ENCODE results near the gene FMR1. TPM values are rescaled to one million over a fixed set of nuclear protein-coding genes. Genes with fewer than 3 reads are reported as not detected.

FMR1 gene
- total RNA-seq, 2 donors from 2014 or later = 30.4 to 38.6 TPM

DNA sequence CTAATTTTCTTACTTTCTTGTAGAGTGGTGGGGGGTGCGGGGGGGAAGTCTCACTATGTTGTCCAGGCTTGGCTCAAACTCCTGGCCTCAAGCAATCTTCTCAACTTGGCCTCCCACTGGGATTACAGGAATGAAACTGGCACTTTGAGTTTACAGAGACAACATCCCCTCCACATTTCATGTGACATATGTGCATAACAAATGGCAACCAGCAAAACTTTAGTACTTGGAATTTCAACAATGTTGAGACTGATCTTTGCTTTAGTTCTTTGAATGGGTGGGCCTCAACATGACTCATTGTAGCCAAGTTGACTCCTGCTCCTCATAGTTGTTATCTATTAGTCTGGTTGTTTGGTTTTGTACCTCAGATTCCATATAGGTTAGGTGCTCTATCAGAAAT is 11.4 kb upstream of the FMR1 start:
- DNase-seq (no peak), ATAC-seq (replicated peaks in 1 of 2) (no peak)
- peaks cover 10% of the 10 kb centered on the region for H3K27me3 Mint-ChIP-seq (ENCODE audit: low read depth)

DNA sequence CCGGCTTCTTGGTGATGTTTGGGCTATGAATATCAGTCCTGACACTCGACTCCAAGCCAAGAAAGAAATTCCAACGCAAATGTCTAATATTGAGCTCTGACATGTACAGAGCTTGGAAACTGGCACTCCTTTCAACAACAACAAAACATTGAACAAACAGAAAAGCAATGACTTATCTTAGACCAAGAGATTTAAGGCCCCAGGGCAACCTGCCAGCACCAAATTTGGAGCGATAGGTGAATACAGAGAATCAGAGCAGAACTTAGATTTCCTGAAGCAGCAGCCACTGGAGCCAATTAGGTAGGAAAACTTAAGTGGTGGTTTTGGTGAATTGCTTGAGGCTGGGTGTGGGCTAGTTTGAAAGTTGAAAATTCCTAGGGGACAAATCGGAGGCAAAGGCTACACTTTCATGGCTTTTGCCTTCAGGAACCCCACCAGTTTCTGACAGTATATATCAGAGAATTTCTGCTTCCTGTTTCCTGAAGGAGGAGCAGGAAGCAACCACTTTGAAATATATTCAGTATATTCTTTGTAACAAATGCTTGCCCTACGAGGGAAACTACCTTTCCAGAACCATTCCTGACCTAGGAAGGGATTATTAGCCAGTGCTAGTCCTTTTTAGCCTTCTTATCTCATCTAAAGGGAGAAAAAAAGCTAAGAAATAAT is 10.1 kb upstream of the FMR1 start:
- DNase-seq (no peak), ATAC-seq (replicated peaks in 1 of 2) (no peak)
- H3K27me3 Mint-ChIP-seq (ENCODE audit: low read depth) = peaks cover 10% of the 10 kb centered on the region
- no peaks in the 10 kb centered on the region for H3K36me3 Mint-ChIP-seq (ENCODE audit: insufficient read depth in 2 of 2)
- H3K4me3 Mint-ChIP-seq = no peak overlapping the region
- no peak overlapping the region for H3K27ac Mint-ChIP-seq
- H3K9me3 Mint-ChIP-seq = no peaks in the 10 kb centered on the region
- no peaks in the 10 kb centered on the region for H3K4me1 Mint-ChIP-seq (ENCODE audit: low read depth)

More for the DNA sequence above, 11.4 kb upstream of the FMR1 start:
- H3K9me3 Mint-ChIP-seq = no peaks in the 10 kb centered on the region
- no peak overlapping the region for H3K27ac Mint-ChIP-seq
- H3K4me1 Mint-ChIP-seq (ENCODE audit: low read depth) = no peaks in the 10 kb centered on the region
- H3K4me3 Mint-ChIP-seq = no peak overlapping the region
- H3K36me3 Mint-ChIP-seq (ENCODE audit: insufficient read depth in 2 of 2) = no peaks in the 10 kb centered on the region

- ATAC-seq (replicated peaks in 1 of 2) = no peak
- Mint-ChIP-seq H3K9me3 (no peaks in the 10 kb centered on the region), H3K27ac (no peak overlapping the region), H3K4me1 (ENCODE audit: low read depth) (no peaks in the 10 kb centered on the region), H3K27me3 (ENCODE audit: low read depth) (peaks cover 10% of the 10 kb centered on the region), H3K4me3 (no peak overlapping the region), H3K36me3 (ENCODE audit: insufficient read depth in 2 of 2) (no peaks in the 10 kb centered on the region)
- DNase-seq = no peak
Observed at GRCh38 chrX:147902270-147902669, 9.4 kb upstream of the FMR1 start.

GRCh38 chrX:147908106-147908505 is 3.6 kb upstream of the FMR1 start:
- Mint-ChIP-seq H3K4me3 (no peak overlapping the region), H3K36me3 (ENCODE audit: insufficient read depth in 2 of 2) (peaks cover 2% of the 10 kb centered on the region in 2 donors), H3K4me1 (ENCODE audit: low read depth) (no peaks in the 10 kb centered on the region), H3K27ac (no peak overlapping the region), H3K27me3 (ENCODE audit: low read depth) (no peaks in the 10 kb centered on the region), H3K9me3 (no peaks in the 10 kb centered on the region)
- ATAC-seq (replicated peaks in 1 of 2) (no peak), DNase-seq (no peak)

- peaks cover 2% of the 10 kb centered on the region in 2 donors for H3K36me3 Mint-ChIP-seq (ENCODE audit: insufficient read depth in 2 of 2)
- ATAC-seq (replicated peaks in 1 of 2) = no peak
- H3K4me3 Mint-ChIP-seq = peak overlapping the region in 1 of 2 donors; percentile 80
- DNase-seq = no peak
- H3K4me1 Mint-ChIP-seq (ENCODE audit: low read depth) = peaks cover 17% of the 10 kb centered on the region
- no peaks in the 10 kb centered on the region for H3K9me3 Mint-ChIP-seq
- no peaks in the 10 kb centered on the region for H3K27me3 Mint-ChIP-seq (ENCODE audit: low read depth)
- no peak overlapping the region for H3K27ac Mint-ChIP-seq
Observed at GRCh38 chrX:147910607-147911006, 1.1 kb upstream of the FMR1 start.

DNA sequence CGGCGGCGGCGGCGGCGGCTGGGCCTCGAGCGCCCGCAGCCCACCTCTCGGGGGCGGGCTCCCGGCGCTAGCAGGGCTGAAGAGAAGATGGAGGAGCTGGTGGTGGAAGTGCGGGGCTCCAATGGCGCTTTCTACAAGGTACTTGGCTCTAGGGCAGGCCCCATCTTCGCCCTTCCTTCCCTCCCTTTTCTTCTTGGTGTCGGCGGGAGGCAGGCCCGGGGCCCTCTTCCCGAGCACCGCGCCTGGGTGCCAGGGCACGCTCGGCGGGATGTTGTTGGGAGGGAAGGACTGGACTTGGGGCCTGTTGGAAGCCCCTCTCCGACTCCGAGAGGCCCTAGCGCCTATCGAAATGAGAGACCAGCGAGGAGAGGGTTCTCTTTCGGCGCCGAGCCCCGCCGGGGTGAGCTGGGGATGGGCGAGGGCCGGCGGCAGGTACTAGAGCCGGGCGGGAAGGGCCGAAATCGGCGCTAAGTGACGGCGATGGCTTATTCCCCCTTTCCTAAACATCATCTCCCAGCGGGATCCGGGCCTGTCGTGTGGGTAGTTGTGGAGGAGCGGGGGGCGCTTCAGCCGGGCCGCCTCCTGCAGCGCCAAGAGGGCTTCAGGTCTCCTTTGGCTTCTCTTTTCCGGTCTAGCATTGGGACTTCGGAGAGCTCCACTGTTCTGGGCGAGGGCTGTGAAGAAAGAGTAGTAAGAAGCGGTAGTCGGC is 528 bp downstream of the FMR1 start:
- H3K9me3 Mint-ChIP-seq = no peaks in the 10 kb centered on the region
- peak; percentile 28 to 33 for DNase-seq
- peak overlapping the region; percentile 97 for H3K27ac Mint-ChIP-seq
- peak overlapping the region; percentile 89 to 94 for H3K4me3 Mint-ChIP-seq
- peaks cover 24% of the 10 kb centered on the region for H3K4me1 Mint-ChIP-seq (ENCODE audit: low read depth)
- peak; percentile 36 to 42 for ATAC-seq (replicated peaks in 1 of 2)
- H3K36me3 Mint-ChIP-seq (ENCODE audit: insufficient read depth in 2 of 2) = peaks cover 2% of the 10 kb centered on the region in 2 donors
- no peaks in the 10 kb centered on the region for H3K27me3 Mint-ChIP-seq (ENCODE audit: low read depth)

DNA sequence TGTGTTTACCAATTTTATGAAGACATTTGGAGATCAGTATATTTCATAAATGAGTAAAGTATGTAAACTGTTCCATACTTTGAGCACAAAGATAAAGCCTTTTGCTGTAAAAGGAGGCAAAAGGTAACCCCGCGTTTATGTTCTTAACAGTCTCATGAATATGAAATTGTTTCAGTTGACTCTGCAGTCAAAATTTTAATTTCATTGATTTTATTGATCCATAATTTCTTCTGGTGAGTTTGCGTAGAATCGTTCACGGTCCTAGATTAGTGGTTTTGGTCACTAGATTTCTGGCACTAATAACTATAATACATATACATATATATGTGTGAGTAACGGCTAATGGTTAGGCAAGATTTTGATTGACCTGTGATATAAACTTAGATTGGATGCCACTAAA is 1.9 kb downstream of the FMR1 start:
- no peak for DNase-seq
- Mint-ChIP-seq H3K4me3 (peak overlapping the region; percentile 89 to 94), H3K27me3 (ENCODE audit: low read depth) (no peaks in the 10 kb centered on the region), H3K4me1 (ENCODE audit: low read depth) (peaks cover 37% of the 10 kb centered on the region), H3K27ac (peak overlapping the region; percentile 97), H3K9me3 (no peaks in the 10 kb centered on the region), H3K36me3 (ENCODE audit: insufficient read depth in 2 of 2) (peaks cover 2% of the 10 kb centered on the region in 2 donors)
- no peak for ATAC-seq (replicated peaks in 1 of 2)

- H3K27ac Mint-ChIP-seq = no peak overlapping the region
- H3K4me1 Mint-ChIP-seq (ENCODE audit: low read depth) = peaks cover 37% of the 10 kb centered on the region
Observed at GRCh38 chrX:147914591-147914990, 2.9 kb downstream of the FMR1 start.

DNA sequence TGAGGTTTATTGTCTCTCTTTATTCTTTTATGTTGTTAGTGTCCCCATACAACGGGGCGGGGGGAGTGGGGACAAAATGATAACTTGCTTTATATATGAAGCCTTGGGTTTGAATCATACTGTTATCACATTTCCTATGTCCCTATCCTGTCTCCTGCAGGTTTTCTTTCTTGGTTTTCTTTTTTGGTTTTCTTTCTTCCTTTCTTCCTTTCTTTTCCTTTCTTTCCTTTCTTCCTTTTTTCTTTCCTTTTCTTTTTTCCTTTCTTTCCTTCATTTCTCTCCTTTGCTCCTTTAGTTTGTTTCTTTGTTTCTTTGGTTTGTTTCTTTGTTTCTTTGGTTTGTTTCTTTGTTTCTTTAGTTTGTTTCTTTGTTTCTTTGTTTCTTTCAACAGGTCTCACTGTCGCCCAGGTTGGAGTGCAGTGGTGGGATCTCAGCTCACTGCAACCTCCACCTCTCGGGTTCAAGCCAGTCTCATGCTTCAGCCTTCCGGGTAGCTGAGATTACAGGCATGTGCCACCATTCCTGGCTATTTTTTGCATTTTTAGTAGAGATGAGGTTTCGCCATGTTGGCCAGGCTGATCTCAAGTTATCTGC is 4.8 kb downstream of the FMR1 start:
- no peaks in the 10 kb centered on the region for H3K9me3 Mint-ChIP-seq

More at GRCh38 chrX:147914591-147914990, 2.9 kb downstream of the FMR1 start:
- Mint-ChIP-seq H3K36me3 (ENCODE audit: insufficient read depth in 2 of 2) (peaks cover 2% of the 10 kb centered on the region in 2 donors), H3K9me3 (no peaks in the 10 kb centered on the region), H3K27me3 (ENCODE audit: low read depth) (no peaks in the 10 kb centered on the region), H3K4me3 (peak overlapping the region; percentile 89 to 94)
- no peak for DNase-seq
- ATAC-seq (replicated peaks in 1 of 2) = no peak

DNA sequence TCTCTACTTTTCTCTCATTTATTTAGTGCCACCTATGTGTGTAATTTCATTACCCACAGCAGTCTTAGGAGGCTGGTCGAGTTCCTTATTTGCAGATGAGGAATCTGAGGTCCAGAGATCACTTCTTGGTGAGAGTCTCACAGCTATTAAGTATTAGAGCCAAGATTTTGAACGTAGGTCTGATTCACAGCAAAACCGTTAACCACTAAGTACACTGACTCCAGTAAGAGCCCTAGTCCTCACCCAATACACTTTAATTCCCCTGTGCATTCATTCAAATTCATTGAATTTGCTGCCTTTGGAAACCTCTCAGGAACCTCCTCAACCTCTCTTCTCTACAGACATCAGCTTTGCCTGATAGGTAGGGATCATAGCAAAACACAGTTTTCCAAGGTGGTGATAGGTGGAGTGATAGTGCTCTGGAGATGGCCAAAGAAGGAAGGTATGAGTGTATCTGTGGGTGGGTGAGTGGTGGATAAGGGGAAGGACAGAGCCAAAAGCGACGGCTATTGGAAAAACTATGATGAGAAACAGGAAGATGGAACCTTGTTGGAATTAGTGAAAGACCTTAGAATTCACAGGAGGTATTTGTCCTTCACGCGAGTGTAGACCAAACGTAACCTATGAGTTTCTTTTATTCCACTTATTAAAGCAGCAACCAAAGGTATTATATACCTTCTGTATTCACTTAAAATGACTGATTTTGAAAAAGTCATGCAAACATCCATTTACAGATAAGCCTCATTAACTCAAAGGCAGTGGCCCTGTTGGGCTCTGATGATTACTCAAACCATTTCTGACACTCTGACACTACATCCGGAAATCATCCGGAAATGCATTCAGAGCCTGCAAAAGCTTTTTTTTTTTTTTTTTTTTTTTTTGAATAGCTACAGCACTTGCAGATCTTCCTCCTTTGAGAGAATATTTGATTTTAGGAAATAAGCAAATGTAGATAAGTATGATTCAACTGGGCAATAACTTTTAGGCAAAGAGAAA is 6.3 kb downstream of the FMR1 start:
- H3K9me3 Mint-ChIP-seq = no peaks in the 10 kb centered on the region
- H3K4me3 Mint-ChIP-seq = peak overlapping the region; percentile 43 to 64
- ATAC-seq (replicated peaks in 1 of 2) (peak; percentile 81 to 94), DNase-seq (peak in 1 of 2 donors; percentile 15)
- H3K4me1 Mint-ChIP-seq (ENCODE audit: low read depth) = peaks cover 42% of the 10 kb centered on the region
- no peaks in the 10 kb centered on the region for H3K36me3 Mint-ChIP-seq (ENCODE audit: insufficient read depth in 2 of 2)
- H3K27ac Mint-ChIP-seq = peak overlapping the region; percentile 94
- peaks cover 7% of the 10 kb centered on the region for H3K27me3 Mint-ChIP-seq (ENCODE audit: low read depth)

More for the DNA sequence above, 4.8 kb downstream of the FMR1 start:
- Mint-ChIP-seq H3K36me3 (ENCODE audit: insufficient read depth in 2 of 2) (peaks cover 2% of the 10 kb centered on the region in 2 donors), H3K4me1 (ENCODE audit: low read depth) (peaks cover 42% of the 10 kb centered on the region), H3K4me3 (peak overlapping the region; percentile 2 to 41), H3K27ac (peak overlapping the region; percentile 46), H3K27me3 (ENCODE audit: low read depth) (peaks cover 7% of the 10 kb centered on the region)
- DNase-seq = no peak
- ATAC-seq (replicated peaks in 1 of 2) = no peak

GRCh38 chrX:147920161-147920666 is 8.5 kb downstream of the FMR1 start:
- peaks cover 29% of the 10 kb centered on the region for H3K4me1 Mint-ChIP-seq (ENCODE audit: low read depth)
- H3K36me3 Mint-ChIP-seq (ENCODE audit: insufficient read depth in 2 of 2) = no peaks in the 10 kb centered on the region
- peak overlapping the region; percentile 21 for H3K27ac Mint-ChIP-seq

GRCh38 chrX:147923605-147924004 is 11.9 kb downstream of the FMR1 start:
- Mint-ChIP-seq H3K27me3 (ENCODE audit: low read depth) (peaks cover 14% of the 10 kb centered on the region), H3K27ac (no peak overlapping the region), H3K4me3 (no peak overlapping the region), H3K9me3 (no peaks in the 10 kb centered on the region), H3K36me3 (ENCODE audit: insufficient read depth in 2 of 2) (peaks cover 0 to 6% of the 10 kb centered on the region in 2 donors), H3K4me1 (ENCODE audit: low read depth) (peaks cover 6% of the 10 kb centered on the region)
- DNase-seq = no peak
- ATAC-seq (replicated peaks in 1 of 2) = no peak

More at GRCh38 chrX:147920161-147920666, 8.5 kb downstream of the FMR1 start:
- Mint-ChIP-seq H3K9me3 (no peaks in the 10 kb centered on the region), H3K4me3 (no peak overlapping the region), H3K27me3 (ENCODE audit: low read depth) (peaks cover 7% of the 10 kb centered on the region)
- ATAC-seq (replicated peaks in 1 of 2) = no peak
- no peak for DNase-seq
